HG02943 (cell line): ENCODE results near the gene PTPRD.

Source experiments
- ATAC-seq: cut with Tn5 transposase; IDR thresholded peaks from one replicate; pipeline ENCODE4 v1.9.1; 2021; ENCODE audit warnings: mild to moderate bottlenecking, low read depth, moderate library complexity; ENCODE audit not compliant: unreplicated experiment

The PTPRD gene

GRCh38 chr9:8401961-8402705 is 2210.7 kb downstream of the PTPRD start:
- no peak for ATAC-seq

- ATAC-seq, result no peak
Measured at GRCh38 chr9:8400378-8400777, 2212.4 kb downstream of the PTPRD start.

- ATAC-seq, result no peak
Measured at GRCh38 chr9:8395022-8395421, 2217.8 kb downstream of the PTPRD start.

- ATAC-seq, result no peak
Measured at GRCh38 chr9:8394341-8394740, 2218.5 kb downstream of the PTPRD start.

GRCh38 chr9:8392866-8393265 is 2219.9 kb downstream of the PTPRD start:
- no peak for ATAC-seq

- ATAC-seq, result no peak
Measured at GRCh38 chr9:8391566-8391965, 2221.2 kb downstream of the PTPRD start.

GRCh38 chr9:8391132-8391531 is 2221.7 kb downstream of the PTPRD start:
- no peak for ATAC-seq

- ATAC-seq, result no peak
Measured at GRCh38 chr9:8390571-8390970, 2222.2 kb downstream of the PTPRD start.

- ATAC-seq, result no peak
Measured at GRCh38 chr9:8389531-8389930, 2223.3 kb downstream of the PTPRD start.

- no peak for ATAC-seq
Measured at GRCh38 chr9:8388132-8388531, 2224.7 kb downstream of the PTPRD start.

- ATAC-seq, result no peak
Measured at GRCh38 chr9:8384091-8384490, 2228.7 kb downstream of the PTPRD start.

GRCh38 chr9:8382777-8383527 is 2229.8 kb downstream of the PTPRD start:
- no peak for ATAC-seq

GRCh38 chr9:8382266-8382665 is 2230.5 kb downstream of the PTPRD start:
- ATAC-seq, result no peak

- ATAC-seq, result no peak
Measured at GRCh38 chr9:8381601-8382000, 2231.2 kb downstream of the PTPRD start.

GRCh38 chr9:8374471-8374870 is 2238.3 kb downstream of the PTPRD start:
- ATAC-seq, result no peak

- no peak for ATAC-seq
Measured at GRCh38 chr9:8371686-8372085, 2241.1 kb downstream of the PTPRD start.

- no peak for ATAC-seq
Measured at GRCh38 chr9:8366161-8366926, 2246.5 kb downstream of the PTPRD start.

GRCh38 chr9:8365466-8366160 is 2247.2 kb downstream of the PTPRD start:
- no peak for ATAC-seq

- no peak for ATAC-seq
Measured at GRCh38 chr9:8365029-8365428, 2247.8 kb downstream of the PTPRD start.

GRCh38 chr9:8364026-8364752 is 2248.6 kb downstream of the PTPRD start:
- no peak for ATAC-seq
